Gastrocnemius medialis (tissue), 4 donors: Measurements from ENCODE around the gene RSBN1L. TPM values are rescaled to one million over a fixed set of nuclear protein-coding genes. Genes with fewer than 3 reads are reported as not detected.

ENCODE experiments used
- ATAC-seq, 2 donors: fragments of 150-250 bp; one replicate each; pipeline ENCODE4 v1.9.1; 2016
- DNase-seq, 2 donors: peaks; one replicate each; pipeline ENCODE4 v3.0.0-alpha.2; 2019
- H3K27ac ChIP-seq, 4 donors: fragments of 200-600 bp; sonication (generic); 1 replicate in 1 of 4; 2 replicates in 3 of 4; pipeline ENCODE4 v1.5.1; 2016 to 2018; ENCODE audit warnings: mild to moderate bottlenecking in 2 of 4, moderate library complexity in 1 of 4
- H3K27me3 ChIP-seq, 3 donors: fragments of 200-600 bp; sonication (generic) in 2 of 3; 1 replicate in 1 of 3; 2 replicates in 2 of 3; pipeline versions ENCODE4 v1.5.1 to v1.6.0; 2016 to 2019; ENCODE audit warnings: mild to moderate bottlenecking in 1 of 3, moderate library complexity in 1 of 3
- H3K36me3 ChIP-seq, 2 donors: fragments of 200-600 bp; sonication (generic) in 1 of 2; one replicate each; pipeline ENCODE4 v1.5.1; 2017 to 2018
- H3K4me1 ChIP-seq, 2 donors: fragments of 200-600 bp; sonication (generic) in 1 of 2; one replicate each; pipeline ENCODE4 v1.5.1; 2016 to 2017; ENCODE audit warnings: mild to moderate bottlenecking in 2 of 2
- H3K4me3 ChIP-seq, 4 donors: fragments of 200-600 bp; sonication (generic) in 3 of 4; 1 replicate in 1 of 4; 2 replicates in 3 of 4; pipeline ENCODE4 v1.5.1; 2016 to 2019; ENCODE audit warnings: mild to moderate bottlenecking in 2 of 4
- H3K9me3 ChIP-seq, 3 donors: fragments of 200-600 bp; sonication (generic) in 2 of 3; 1 replicate in 1 of 3; 2 replicates in 2 of 3; pipeline ENCODE4 v1.5.1; 2016 to 2019
- CTCF ChIP-seq, 5 experiments: fragments of 450-650 bp in 3 of 5; fragments of 200-600 bp in 2 of 5; sonication (generic) in 2 of 5; IDR thresholded peaks in 4 of 5; conservative IDR thresholded peaks in 1 of 5; 1 replicate in 4 of 5; 2 replicates in 1 of 5; pipeline ENCODE4 v1.5.1; 2016 to 2019; ENCODE audit warnings: antibody characterized with exemption in 5 of 5, mild to moderate bottlenecking in 3 of 5, moderate library complexity in 3 of 5
- POLR2A ChIP-seq, 2 donors: fragments of 450-650 bp; IDR thresholded peaks; one replicate each; pipeline ENCODE4 v1.6.1; 2017; ENCODE audit warnings: antibody characterized with exemption in 2 of 2, mild to moderate bottlenecking in 2 of 2, moderate library complexity in 2 of 2
- in situ Hi-C, 4 donors: fragments of 200-750 bp; cut with MboI; loops; one replicate each; pipeline versions ENCODE4 v1.15.0 to v1.8.0; 2017; ENCODE audit warnings: low sequenced_read_pairs in 4 of 4
- intact Hi-C: fragments of 100-400 bp; cut with DNase I; formaldehyde crosslinking; loops from one replicate; pipeline ENCODE4 v1.15.1; 2023; ENCODE audit warnings: low total_unique reads
- total RNA-seq, 4 donors: library from RNA; depleted of rRNA; stranded (reverse); fragments of >200 nt; gene quantifications; one replicate each; pipeline versions ENCODE4 v1.1.0 to v1.2.3, GENCODE V29; 2016

Gene RSBN1L
- total RNA-seq, 4 donors from 2014 or later = 5.1 to 11.7 (median 8.7) TPM

GRCh38 chr7:77690289-77690688, 6.0 kb upstream of the RSBN1L start:
- DNase-seq = no peak
- Histone ChIP-seq H3K4me1 (peaks cover 20 to 24% of the 10 kb centered on the region in 2 donors), H3K36me3 (no peaks in the 10 kb centered on the region), H3K4me3 (no peak overlapping the region), H3K9me3 (no peaks in the 10 kb centered on the region), H3K27ac (peak overlapping the region in 2 of 4 donors; percentile 35 to 44), H3K27me3 (no peaks in the 10 kb centered on the region)
- TF ChIP-seq POLR2A (IDR thresholded peaks at IDR 0.05) (no peak), CTCF (IDR thresholded peaks at IDR 0.05 in 4 of 5, conservative IDR thresholded peaks at IDR 0.05 in 1 of 5) (no peak)
- intact Hi-C loops = loop anchor here (10.0 kb wide), 1 partner anchor 1765 kb away; the partner anchor contains the start of gene MAGI2
- ATAC-seq = peak; percentile 61 to 63
- in situ Hi-C loops = loop anchor here in 1 of 4 donors (10.0 kb wide), 1 partner anchor 105 kb away; the partner anchor contains the start of genes PHTF2 and TMEM60

- Histone ChIP-seq H3K4me1 (peaks cover 15 to 19% of the 10 kb centered on the region in 2 donors), H3K36me3 (no peaks in the 10 kb centered on the region), H3K27ac (no peak overlapping the region), H3K4me3 (no peak overlapping the region), H3K9me3 (no peaks in the 10 kb centered on the region), H3K27me3 (no peaks in the 10 kb centered on the region)
- in situ Hi-C loops = loop anchor here in 1 of 4 donors (10.0 kb wide), 1 partner anchor 103 kb away; the partner anchor contains the start of genes PHTF2 and TMEM60
- TF ChIP-seq CTCF (IDR thresholded peaks at IDR 0.05 in 4 of 5, conservative IDR thresholded peaks at IDR 0.05 in 1 of 5) (no peak), POLR2A (IDR thresholded peaks at IDR 0.05) (no peak)
- DNase-seq (no peak), ATAC-seq (no peak)
- intact Hi-C loops = loop anchor here (10.0 kb wide), 1 partner anchor 1763 kb away; the partner anchor contains the start of gene MAGI2
Measured at GRCh38 chr7:77691892-77692491, 4.3 kb upstream of the RSBN1L start.

- ATAC-seq (no peak), DNase-seq (no peak)
- in situ Hi-C loops = loop anchor here in 1 of 4 donors (10.0 kb wide), 1 partner anchor 101 kb away; the partner anchor contains the start of genes PHTF2 and TMEM60
- peak overlapping the region in 1 of 4 donors; percentile 100 for H3K4me3 ChIP-seq
- H3K36me3 ChIP-seq = no peaks in the 10 kb centered on the region
- peaks cover 32 to 33% of the 10 kb centered on the region in 2 donors for H3K4me1 ChIP-seq
- TF ChIP-seq POLR2A (IDR thresholded peaks at IDR 0.05) = no peak
- TF ChIP-seq CTCF (IDR thresholded peaks at IDR 0.05 in 4 of 5, conservative IDR thresholded peaks at IDR 0.05 in 1 of 5) = no peak
- H3K27me3 ChIP-seq = no peaks in the 10 kb centered on the region
- H3K9me3 ChIP-seq = no peaks in the 10 kb centered on the region
- H3K27ac ChIP-seq = no peak overlapping the region
- intact Hi-C loops = loop anchor here (10.0 kb wide), 1 partner anchor 1761 kb away; the partner anchor contains the start of gene MAGI2
Measured at GRCh38 chr7:77693830-77694583, 2.3 kb upstream of the RSBN1L start.

GRCh38 chr7:77696643-77697534, 630 bp downstream of the RSBN1L start:
- intact Hi-C loops = loop anchor here (1.0 to 10.0 kb wide), 5 partner anchors 62 to 1758 kb away; partner anchors contain the start of genes MAGI2, PHTF2, PTPN12 and TMEM60

More at GRCh38 chr7:77696643-77697534, 630 bp downstream of the RSBN1L start:
- in situ Hi-C loops = loop anchor here in 1 of 4 donors (10.0 kb wide), 1 partner anchor 98 kb away; the partner anchor contains the start of genes PHTF2 and TMEM60
- H3K27ac ChIP-seq = peak overlapping the region; percentile 97 to 99 (median 98)
- H3K27me3 ChIP-seq = no peaks in the 10 kb centered on the region
- TF ChIP-seq POLR2A (IDR thresholded peaks at IDR 0.05) = peak in 1 of 2 donors; percentile 59
- peak in 1 of 5 experiments; percentile 9 for TF ChIP-seq CTCF (IDR thresholded peaks at IDR 0.05 in 4 of 5, conservative IDR thresholded peaks at IDR 0.05 in 1 of 5)
- DNase-seq (peak; percentile 32 to 43), ATAC-seq (peak; percentile 59 to 63)
- no peaks in the 10 kb centered on the region for H3K9me3 ChIP-seq
- no peaks in the 10 kb centered on the region for H3K36me3 ChIP-seq
- peaks cover 39 to 40% of the 10 kb centered on the region in 2 donors for H3K4me1 ChIP-seq
- H3K4me3 ChIP-seq = peak overlapping the region; percentile 90 to 100 (median 96)
